ENCODE data around the gene CSNK1D. TPM values are rescaled to one million over a fixed set of nuclear protein-coding genes. Genes with fewer than 3 reads are reported as not detected.
A peak's percentile ranks its signal among the peaks of the same experiment; 100 is the strongest.

The CSNK1D gene
- total RNA-seq, 1 experiment from 2014 or later = 104 TPM

DNA sequence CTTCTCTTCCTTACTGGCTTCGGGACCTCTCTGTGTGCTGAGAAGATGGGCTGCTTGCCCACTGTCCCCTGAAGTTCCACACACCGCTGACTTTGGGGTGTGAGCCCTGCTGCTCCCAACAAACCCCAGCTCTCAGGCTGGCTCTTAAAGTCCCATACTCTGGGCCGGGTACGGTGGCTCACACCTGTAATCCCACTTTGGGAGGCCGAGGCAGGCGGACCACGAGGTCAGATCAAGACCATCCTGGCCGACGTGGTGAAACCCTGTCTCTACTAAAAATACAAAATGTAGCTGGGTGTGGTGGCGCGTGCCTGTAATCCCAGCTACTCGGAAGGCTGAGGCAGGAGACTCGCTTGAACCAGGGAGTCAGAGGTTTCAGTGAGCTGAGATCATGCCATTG lies 26.7 kb upstream of the CSNK1D start:
- Histone ChIP-seq H3K4me3 (no peak overlapping the region), H3K9me3 (no peaks in the 10 kb centered on the region), H3K36me3 (no peaks in the 10 kb centered on the region), H3K27me3 (no peaks in the 10 kb centered on the region)
- no peak for DNase-seq

DNA sequence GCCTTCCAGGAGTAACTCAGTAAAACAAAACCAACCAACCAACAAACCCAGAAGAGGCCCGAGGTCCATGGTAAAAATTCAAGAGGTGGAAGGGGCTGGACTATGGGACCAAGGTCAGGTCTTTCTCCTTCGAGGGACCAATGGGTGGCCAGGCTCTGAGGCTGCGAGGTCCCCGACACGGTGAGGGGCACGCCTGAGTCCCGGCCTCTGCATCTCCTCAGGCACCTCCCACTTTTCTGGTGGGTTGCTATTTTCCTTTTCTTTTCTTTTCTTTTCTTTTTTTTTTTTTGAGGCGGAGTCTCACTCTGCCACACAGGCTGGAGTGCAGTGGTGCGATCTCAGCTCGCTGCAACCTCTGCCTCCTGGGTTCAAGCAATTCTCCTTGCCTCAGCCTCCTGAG lies 26.0 kb upstream of the CSNK1D start:
- no peak for DNase-seq
- H3K4me3 ChIP-seq = no peak overlapping the region
- H3K9me3 ChIP-seq = no peaks in the 10 kb centered on the region

DNA sequence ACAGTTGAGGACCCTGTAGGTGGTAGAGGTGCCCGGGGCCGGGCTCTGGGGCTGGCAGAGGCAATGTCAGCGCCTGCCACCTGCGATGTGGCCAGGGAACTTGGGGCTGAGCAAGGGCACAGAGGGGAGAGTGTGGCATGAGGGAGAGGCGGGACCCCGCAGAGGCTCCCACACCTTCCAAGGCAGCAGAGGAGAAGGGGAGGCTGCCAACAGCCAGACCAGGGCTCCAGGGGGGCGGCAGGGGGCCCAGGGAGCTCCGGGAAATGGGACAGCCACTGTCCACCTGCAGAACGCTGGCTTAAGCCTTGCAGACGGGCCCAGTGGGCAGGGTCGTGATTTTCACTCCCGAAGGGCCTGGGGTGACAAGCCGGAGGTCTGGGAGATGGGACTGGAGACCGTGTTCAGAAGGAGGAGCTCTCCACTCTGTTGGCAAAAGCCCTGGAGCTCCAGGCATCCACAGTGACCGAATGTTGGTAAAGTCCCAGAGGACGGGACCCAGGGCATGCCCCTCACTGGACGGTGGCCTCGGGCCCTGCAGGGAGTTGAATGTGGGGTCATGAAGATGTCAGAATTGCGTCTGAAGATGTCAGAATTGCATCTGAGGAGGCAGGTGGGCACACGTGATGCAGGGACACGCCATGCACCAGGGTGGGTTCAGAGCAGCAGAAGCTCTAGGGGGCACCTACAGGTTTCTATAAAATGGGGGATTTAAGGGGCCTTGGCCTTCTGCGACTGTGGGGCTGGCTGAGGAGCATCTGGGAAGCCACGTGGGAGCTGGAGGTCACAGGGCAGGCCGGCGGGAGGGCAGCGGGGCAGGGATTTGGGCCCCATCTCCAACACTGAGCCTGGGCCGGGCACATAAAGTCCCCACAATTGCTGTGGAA lies 25.3 kb upstream of the CSNK1D start:
- no peaks in the 10 kb centered on the region for H3K36me3 ChIP-seq
- H3K4me3 ChIP-seq = peak overlapping the region; percentile 47
- no peaks in the 10 kb centered on the region for H3K9me3 ChIP-seq
- DNase-seq = no peak
- H3K27me3 ChIP-seq = no peaks in the 10 kb centered on the region

More for the DNA sequence above, 26.0 kb upstream of the CSNK1D start:
- H3K27me3 ChIP-seq = no peaks in the 10 kb centered on the region
- H3K36me3 ChIP-seq = no peaks in the 10 kb centered on the region

DNA sequence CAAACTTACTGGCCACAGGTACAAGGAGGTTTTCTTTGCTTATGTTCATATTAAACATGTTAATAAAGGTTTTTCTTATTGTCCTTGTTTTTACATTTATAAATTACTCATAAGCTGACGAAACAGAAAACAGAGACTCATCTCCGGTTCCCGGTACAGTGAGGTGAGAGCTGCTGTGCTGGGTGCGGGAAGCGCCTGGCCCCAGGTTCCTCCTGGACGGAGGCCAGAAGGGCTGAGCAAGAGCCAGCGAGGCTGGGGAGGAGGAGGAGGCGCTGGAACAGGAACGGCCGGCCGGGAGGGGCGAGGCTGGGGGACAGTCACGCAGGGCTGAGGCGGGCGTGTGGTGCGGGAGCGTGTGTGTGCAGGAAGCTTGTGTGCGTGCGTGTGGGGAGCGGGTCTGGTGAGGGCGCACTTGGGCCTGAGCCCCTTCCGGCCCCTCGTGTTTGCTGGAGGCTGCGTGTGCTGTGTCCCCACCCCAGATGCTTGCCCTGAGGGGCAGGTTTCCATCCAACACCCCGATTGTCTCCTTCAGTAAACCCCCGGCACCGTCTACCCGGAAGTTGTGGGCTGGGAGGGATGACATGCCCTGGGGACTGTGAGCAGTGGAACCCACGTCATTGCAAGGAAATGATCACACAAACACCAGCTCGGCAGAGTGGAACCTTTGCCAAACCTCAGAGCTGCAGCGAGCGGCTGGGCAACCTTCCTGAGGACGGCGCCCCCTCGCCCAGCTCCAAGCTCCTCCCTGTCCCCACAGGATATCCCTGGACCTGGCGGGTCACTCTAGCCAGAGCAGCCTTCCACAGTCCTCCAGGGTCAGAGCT lies 24.4 kb upstream of the CSNK1D start:
- no peaks in the 10 kb centered on the region for H3K27me3 ChIP-seq
- DNase-seq = peak; percentile 91
- H3K9me3 ChIP-seq = no peaks in the 10 kb centered on the region
- peak overlapping the region; percentile 47 for H3K4me3 ChIP-seq
- H3K36me3 ChIP-seq = 0 out of 2 replicates have a peak, but pooled peaks cover 2% of the 10 kb centered on the region

DNA sequence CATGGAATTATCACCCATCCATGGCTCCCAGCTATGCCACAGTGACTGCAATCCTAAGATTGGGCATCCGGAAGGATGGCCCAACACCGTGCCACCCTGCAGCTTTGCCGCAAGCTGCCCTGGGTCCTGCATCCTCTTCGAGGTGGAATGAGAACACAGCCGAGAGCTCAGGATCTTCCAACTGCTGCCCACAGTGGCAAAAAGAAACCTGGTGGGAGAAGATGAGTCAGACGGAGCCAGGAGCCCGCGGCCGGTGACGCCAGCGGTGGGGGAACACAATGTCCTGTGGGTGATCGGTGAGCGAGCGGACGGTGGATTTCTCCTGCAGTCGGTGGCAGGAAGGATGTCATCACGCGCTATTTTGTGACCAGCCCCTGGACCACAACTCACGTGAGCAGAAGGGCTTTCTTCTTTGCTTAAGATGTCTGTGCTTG lies 23.8 kb upstream of the CSNK1D start:
- Histone ChIP-seq H3K9me3 (no peaks in the 10 kb centered on the region), H3K27me3 (no peaks in the 10 kb centered on the region), H3K36me3 (0 out of 2 replicates have a peak, but pooled peaks cover 2% of the 10 kb centered on the region), H3K4me3 (peak overlapping the region; percentile 47)
- DNase-seq = peak; percentile 76

DNA sequence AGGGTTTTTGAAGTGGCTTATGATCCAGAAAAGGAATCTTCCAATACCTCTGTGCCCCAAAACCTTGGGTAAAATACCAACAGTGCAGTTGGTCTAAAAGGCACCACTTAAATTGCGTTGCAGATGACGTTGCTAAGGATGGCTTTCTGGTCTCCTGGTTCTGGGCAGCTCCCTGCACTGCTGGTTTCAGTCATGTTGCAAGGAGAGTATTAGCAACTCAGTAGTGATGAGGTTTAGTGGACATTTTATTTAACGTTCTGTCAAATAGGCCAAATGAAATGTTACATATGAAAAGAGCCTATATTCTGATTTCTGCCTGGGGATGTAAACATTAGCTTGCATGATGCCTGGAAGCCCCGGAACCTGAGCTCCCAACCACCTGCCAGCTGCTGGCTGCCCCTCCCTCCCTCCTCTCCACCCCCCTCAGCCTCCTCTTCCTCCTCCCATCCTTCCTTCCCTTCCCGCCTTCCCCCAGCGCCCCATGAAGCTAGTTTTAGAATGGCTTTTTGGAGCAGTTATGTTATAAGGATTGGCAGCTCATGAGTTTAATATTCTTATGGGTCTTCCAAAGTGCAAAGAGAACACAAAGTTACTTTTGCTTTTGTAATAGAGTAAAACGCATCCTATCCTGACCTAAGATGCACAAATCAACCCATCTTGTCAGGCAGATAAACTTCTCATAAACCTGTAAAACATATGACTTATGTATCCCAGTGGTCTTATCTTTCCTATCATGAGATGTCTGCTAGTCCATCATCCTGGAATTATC lies 23.2 kb upstream of the CSNK1D start:
- Histone ChIP-seq H3K4me3 (peak overlapping the region; percentile 47), H3K36me3 (0 out of 2 replicates have a peak, but pooled peaks cover 2% of the 10 kb centered on the region), H3K9me3 (no peaks in the 10 kb centered on the region), H3K27me3 (no peaks in the 10 kb centered on the region)
- DNase-seq = no peak

DNA sequence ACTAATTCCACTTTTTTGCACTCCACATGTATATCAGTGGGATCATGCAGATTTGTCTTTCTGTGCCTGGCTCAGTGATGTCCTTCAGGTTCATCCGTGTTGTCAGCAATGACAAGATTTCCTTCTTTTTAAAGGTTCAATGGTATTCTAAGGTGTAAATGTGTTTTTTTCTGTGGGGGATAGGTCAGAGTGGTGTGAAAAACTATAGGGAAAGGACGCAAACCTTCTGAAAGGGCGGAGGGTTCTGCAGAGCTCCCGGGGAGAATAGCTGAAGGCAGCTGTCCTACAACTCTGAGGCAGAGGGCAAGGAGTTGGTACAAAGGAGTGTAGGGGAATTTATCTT lies 21.9 kb upstream of the CSNK1D start:
- no peak for DNase-seq
- Histone ChIP-seq H3K27me3 (no peaks in the 10 kb centered on the region), H3K9me3 (no peaks in the 10 kb centered on the region), H3K36me3 (0 out of 2 replicates have a peak, but pooled peaks cover 2% of the 10 kb centered on the region), H3K4me3 (no peak overlapping the region)

DNA sequence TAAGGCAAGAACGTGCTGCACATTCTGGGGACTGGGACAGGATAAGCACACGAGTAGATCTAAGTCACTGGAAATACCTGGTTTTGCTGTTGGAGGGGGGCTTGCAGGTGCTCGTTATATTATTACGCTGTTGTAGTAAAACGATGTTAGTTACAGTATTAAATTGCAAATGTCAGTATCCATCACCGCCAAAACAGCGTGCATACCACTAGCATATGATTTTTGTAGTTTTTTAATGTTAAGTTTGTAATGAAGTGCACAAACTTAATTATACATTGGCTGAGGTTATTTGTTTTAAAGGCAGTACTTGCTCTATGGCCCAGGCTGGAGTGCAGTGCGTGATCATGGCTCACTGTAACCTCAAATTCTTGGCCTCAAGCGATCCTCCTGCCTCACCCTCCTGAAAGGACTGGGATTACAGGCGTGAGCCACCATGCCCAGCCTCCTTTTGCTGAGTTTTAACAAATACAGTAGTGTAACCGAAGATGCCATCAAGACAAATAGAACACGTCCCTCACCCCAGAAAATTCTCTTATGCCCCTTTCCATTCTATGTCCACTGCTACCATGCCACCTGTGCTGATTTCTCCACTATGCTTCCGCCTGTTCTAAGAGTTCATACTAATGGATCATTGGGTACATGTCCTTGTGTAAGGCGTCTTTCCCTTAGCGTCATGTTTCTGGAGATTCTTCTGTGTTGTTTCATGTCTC lies 20.7 kb upstream of the CSNK1D start:
- Histone ChIP-seq H3K4me3 (peak overlapping the region; percentile 43), H3K36me3 (0 out of 2 replicates have a peak, but pooled peaks cover 2% of the 10 kb centered on the region)
- DNase-seq = no peak

DNA sequence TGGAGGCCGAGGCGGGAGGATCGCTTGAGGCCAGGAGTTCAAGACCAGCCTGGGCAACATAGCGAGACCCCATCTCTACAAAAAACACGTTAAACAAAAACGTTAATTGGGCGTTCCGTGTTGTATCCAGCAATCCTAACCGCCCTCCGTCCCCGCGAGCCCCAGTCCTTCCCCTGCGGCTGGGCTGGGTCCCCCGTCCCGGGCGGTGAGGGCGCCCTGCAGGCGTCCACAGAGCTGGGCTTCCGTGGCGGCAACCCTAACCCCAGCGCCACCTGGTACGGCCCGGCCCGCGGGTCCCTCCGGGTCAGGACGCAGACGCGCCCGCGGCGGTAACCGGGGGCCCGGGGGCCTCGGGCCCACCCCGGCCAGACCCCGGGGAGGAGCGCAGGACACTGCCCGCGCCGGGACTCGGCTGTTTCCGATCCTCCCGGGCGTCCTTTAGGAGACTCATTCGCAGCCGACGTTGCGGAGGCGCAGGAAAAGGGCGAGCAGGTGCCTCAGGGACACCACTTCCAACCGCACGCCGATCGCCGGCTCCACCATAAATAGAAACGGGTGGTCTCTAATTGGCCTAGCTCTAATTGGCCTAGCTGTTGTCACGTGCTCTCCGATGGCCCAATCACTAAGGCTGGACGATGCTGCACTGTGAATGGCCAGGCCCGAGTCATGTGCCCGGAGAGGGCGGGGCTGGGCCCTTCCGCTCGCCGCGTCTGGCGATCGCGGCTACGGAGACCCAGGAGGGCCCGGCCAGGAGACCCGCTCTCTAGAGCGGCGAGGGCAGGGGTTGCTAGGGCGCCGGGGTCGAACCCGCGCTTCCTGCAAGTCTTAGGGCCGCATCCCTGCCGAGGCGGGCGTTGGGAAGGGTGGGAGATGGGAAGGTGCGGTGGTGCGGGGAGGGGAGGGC lies 19.0 kb upstream of the CSNK1D start:
- peak; percentile 99 for DNase-seq
- 0 out of 2 replicates have a peak, but pooled peaks cover 2% of the 10 kb centered on the region for H3K36me3 ChIP-seq
- no peaks in the 10 kb centered on the region for H3K27me3 ChIP-seq
- peaks cover under 1% of the 10 kb centered on the region for H3K9me3 ChIP-seq
- H3K4me3 ChIP-seq = peak overlapping the region; percentile 78

More for the DNA sequence above, 20.7 kb upstream of the CSNK1D start:
- Histone ChIP-seq H3K9me3 (no peaks in the 10 kb centered on the region), H3K27me3 (no peaks in the 10 kb centered on the region)

DNA sequence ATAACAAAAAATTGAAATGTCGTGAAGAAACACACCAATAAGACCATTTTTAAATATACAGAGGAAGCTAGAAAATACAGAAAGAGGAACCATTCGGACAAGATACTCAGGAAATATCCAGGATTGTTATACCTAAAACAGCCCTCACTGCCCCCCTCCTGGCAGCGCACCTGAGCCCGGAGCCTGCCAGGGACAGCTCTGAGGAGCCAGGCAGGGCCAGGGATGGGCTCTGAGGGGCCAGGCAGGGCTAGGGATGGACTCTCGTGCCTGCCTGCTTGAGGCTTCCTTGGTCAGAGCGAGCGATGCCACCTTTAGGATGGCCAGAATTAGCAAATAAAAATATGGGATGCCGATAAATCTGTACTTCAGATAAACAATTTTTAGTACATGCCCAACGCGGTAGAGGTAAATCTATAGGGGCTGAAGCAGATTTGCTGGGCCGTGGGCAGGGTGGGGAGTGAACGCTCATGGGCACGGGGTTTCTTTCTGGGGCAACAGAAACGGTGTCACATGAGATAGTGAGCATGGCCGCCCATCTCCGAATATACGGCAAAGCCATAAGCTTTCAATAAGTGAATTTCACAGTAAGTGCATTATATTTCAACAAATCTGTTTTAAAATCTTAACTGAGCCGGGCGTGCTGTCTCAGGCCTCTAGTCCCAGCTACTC lies 18.2 kb upstream of the CSNK1D start:
- Histone ChIP-seq H3K36me3 (0 out of 2 replicates have a peak, but pooled peaks cover 2% of the 10 kb centered on the region), H3K27me3 (no peaks in the 10 kb centered on the region), H3K9me3 (peaks cover 8% of the 10 kb centered on the region), H3K4me3 (peak overlapping the region; percentile 78)
- no peak for DNase-seq

DNA sequence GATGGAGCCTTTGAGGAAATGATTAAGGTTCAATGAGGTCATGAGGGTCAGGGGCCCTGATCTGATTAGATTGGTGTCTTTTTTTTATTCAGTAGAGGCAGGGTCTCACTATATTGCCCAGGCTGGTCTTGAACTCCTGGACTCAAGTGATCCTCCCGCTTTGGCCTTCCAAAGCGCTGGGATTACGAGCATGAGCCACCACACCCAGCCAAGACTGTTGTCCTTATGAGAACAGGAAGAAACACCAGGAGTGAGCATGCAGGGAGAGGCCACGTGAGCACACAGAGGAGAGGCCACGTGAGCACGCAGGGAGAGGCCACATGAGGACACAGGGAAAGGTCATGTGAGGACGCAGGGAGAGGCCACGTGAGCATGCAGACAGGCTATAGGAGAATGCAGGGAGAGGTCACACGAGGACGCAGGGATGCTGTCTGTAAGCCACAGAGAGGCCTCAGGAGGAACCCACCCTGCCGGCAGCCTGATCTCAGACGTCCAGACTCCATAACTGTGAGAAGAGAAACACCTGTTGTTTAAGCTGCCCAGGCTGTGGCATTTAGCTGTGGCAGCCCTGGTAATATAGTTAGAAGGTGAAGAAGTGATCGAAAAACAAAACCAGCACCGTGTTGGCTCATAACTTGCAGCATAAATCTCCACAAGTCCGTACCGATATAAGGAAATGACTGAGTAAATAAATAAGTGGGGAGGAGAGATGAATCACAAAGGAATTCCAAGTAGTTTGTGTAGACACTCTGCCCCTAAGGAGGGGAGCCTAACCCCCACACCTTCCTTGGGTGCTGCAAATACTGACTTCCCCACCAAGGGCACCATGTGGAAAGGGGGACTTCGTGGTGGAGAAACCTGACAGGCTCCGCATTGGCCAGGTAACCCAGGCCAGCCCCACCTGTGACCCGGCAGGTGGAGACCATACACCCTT lies 14.6 kb upstream of the CSNK1D start:
- no peak overlapping the region for H3K4me3 ChIP-seq
- DNase-seq = peak; percentile 43

DNA sequence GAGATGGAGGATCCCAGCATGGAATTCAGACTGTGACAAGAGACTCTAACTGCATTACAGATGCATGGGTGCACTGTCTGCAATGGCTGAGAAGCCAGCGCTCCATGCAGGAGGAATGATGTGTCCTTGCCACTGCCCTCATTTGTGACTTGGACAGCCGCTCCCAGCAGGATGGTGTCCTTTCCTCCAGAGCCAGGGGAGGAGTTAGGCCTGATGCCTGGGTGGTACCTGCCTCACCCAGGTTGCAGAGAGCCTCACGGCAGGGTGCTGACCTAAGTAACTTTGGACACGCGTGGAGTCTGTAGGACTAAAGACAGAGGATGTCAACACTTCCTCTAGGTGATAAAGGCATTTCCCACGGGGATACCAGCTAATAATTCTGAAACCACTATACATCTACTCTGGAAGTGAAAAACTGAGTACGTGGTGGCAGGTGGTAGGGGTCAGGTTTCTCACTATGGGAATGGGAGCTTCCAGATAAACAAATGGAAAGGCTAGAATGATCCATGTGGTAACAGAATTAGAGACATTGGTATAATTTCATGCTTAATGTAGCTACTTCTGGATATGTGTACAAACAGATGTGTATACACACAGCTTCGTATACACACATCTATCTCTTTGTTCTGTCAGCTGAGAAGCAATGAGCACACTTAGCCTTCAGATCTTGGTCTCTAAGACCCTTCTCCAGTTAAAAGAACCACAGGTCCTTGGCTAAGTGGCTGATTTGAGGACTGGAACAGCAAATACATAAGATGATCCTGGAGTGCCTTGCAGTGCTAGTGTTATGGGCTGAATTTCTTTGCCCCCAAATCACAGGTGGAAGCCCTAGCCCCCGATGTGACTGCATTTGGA lies 13.7 kb upstream of the CSNK1D start:
- no peaks in the 10 kb centered on the region for H3K36me3 ChIP-seq
- H3K4me3 ChIP-seq = no peak overlapping the region
- H3K9me3 ChIP-seq = peaks cover 8% of the 10 kb centered on the region
- no peaks in the 10 kb centered on the region for H3K27me3 ChIP-seq
- DNase-seq = no peak

More for the DNA sequence above, 14.6 kb upstream of the CSNK1D start:
- Histone ChIP-seq H3K27me3 (no peaks in the 10 kb centered on the region), H3K36me3 (no peaks in the 10 kb centered on the region), H3K9me3 (peaks cover 8% of the 10 kb centered on the region)

DNA sequence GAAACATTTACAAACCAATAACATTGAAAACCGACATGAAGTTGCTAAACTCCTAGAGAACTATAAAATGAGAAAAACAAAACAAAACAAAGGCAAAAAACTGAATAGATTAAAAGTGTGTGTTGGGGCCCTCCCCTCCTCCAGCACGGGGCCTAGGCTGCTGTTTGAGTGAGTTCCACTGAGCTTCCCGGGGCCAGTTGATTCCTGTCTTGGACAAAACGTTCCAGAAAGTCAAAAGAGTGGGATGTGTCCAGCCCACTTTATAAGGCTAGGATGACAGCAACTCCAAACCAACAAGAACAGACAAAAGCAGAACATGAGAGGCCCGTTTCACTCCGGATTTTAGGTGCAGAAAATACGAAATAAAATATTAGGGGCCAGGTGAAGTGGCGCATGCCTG lies 11.6 kb upstream of the CSNK1D start:
- Histone ChIP-seq H3K36me3 (no peaks in the 10 kb centered on the region), H3K4me3 (no peak overlapping the region), H3K9me3 (peaks cover 8% of the 10 kb centered on the region), H3K27me3 (no peaks in the 10 kb centered on the region)
- no peak for DNase-seq
